PC-9 (cell line): Measurements from ENCODE around the gene ZBTB7A. TPM values are rescaled to one million over a fixed set of nuclear protein-coding genes. Genes with fewer than 3 reads are reported as not detected.

Experiments
- BruUV-seq: library from RNA; stranded (reverse); fragments of 400-500 nt; replicated peaks from 2 replicates; lab custom pipeline; 2021; lab: Mats Ljungman, UMichigan
- CTCF ChIA-PET: fragments of 300-600 bp; sonication (Branson Sonifier 250); formaldehyde crosslinking; loops from one replicate; lab custom pipeline; 2022; ENCODE audit warnings: antibody characterized with exemption; lab: Charles Lee
- POLR2A ChIA-PET: fragments of 300-600 bp; sonication (Branson Sonifier 250); formaldehyde crosslinking; loops from one replicate; lab custom pipeline; 2022; ENCODE audit warnings: antibody characterized with exemption; ENCODE audit not compliant: unreplicated experiment; lab: Charles Lee
- DNase-seq, 2 experiments: peaks; one replicate each; pipeline versions ENCODE4 v3.0.0 to v3.0.0-alpha.2; 2015 to 2022; ENCODE audit warnings: mixed read lengths in 1 of 2
- H2AFZ ChIP-seq: fragments of 200-600 bp; sonication (generic); 2 replicates; pipeline ENCODE4 v1.8.1; 2017; ENCODE audit warnings: antibody characterized with exemption
- H3F3A ChIP-seq: fragments of 200-600 bp; sonication (generic); 2 replicates; pipeline ENCODE4 v1.8.1; 2017; ENCODE audit warnings: antibody characterized with exemption, mild to moderate bottlenecking, low read depth; ENCODE audit not compliant: insufficient read depth
- H3K27ac ChIP-seq: fragments of 200-600 bp; sonication (generic); 2 replicates; pipeline ENCODE4 v1.6.1; 2016; ENCODE audit warnings: mixed run types
- H3K27me3 ChIP-seq: fragments of 200-600 bp; sonication (generic); 2 replicates; pipeline ENCODE4 v1.6.1; 2016; ENCODE audit warnings: low read depth, mixed run types; ENCODE audit not compliant: insufficient read depth
- H3K36me3 ChIP-seq: fragments of 200-600 bp; sonication (generic); 2 replicates; pipeline ENCODE4 v1.6.1; 2016; ENCODE audit warnings: low read depth, mixed run types
- H3K4me1 ChIP-seq: fragments of 200-600 bp; sonication (generic); replicated peaks from 2 replicates; pipeline ENCODE4 v1.6.1; 2016; ENCODE audit warnings: mixed run types; ENCODE audit not compliant: insufficient read depth
- H3K4me2 ChIP-seq: fragments of 200-600 bp; sonication (generic); 2 replicates; pipeline ENCODE4 v1.6.1; 2017; ENCODE audit warnings: mixed run types
- H3K4me3 ChIP-seq: fragments of 200-600 bp; sonication (generic); 2 replicates; pipeline ENCODE4 v1.6.1; 2016; ENCODE audit warnings: mixed run types
- H3K79me2 ChIP-seq: fragments of 200-600 bp; sonication (generic); 2 replicates; pipeline ENCODE4 v1.6.1; 2017; ENCODE audit warnings: low read depth, mixed run types
- H3K9me2 ChIP-seq: fragments of 200-600 bp; sonication (generic); 2 replicates; pipeline ENCODE4 v1.8.1; 2017; ENCODE audit warnings: mild to moderate bottlenecking; ENCODE audit not compliant: insufficient read depth
- H3K9me3 ChIP-seq: fragments of 200-600 bp; sonication (generic); 2 replicates; pipeline ENCODE4 v1.8.1; 2016; ENCODE audit warnings: low read depth; ENCODE audit not compliant: insufficient read depth
- H4K20me1 ChIP-seq: fragments of 200-600 bp; sonication (generic); 2 replicates; pipeline ENCODE4 v1.8.1; 2017; ENCODE audit not compliant: insufficient read depth
- CTCF ChIP-seq: fragments of 200-600 bp; sonication (generic); conservative IDR thresholded peaks from 2 replicates; pipeline ENCODE4 v1.6.1; 2017; ENCODE audit warnings: mixed run types, antibody characterized with exemption, mild to moderate bottlenecking, moderate library complexity
- EZH2 ChIP-seq: fragments of 200-600 bp; sonication (generic); IDR thresholded peaks from 2 replicates; pipeline ENCODE4 v1.8.0; 2017; ENCODE audit warnings: antibody characterized with exemption, low read depth
- intact Hi-C: fragments of 100-400 bp; cut with micrococcal nuclease; formaldehyde crosslinking; loops from one replicate; pipeline ENCODE4 v1.10.0; 2022; ENCODE audit not compliant: unreplicated experiment
- total RNA-seq: library from RNA; stranded (reverse); gene quantifications from 2 replicates; pipeline ENCODE4 v1.2.3, GENCODE V29; 2021

ZBTB7A gene
- total RNA-seq, 1 experiment from 2014 or later, result 41.2 TPM

DNA sequence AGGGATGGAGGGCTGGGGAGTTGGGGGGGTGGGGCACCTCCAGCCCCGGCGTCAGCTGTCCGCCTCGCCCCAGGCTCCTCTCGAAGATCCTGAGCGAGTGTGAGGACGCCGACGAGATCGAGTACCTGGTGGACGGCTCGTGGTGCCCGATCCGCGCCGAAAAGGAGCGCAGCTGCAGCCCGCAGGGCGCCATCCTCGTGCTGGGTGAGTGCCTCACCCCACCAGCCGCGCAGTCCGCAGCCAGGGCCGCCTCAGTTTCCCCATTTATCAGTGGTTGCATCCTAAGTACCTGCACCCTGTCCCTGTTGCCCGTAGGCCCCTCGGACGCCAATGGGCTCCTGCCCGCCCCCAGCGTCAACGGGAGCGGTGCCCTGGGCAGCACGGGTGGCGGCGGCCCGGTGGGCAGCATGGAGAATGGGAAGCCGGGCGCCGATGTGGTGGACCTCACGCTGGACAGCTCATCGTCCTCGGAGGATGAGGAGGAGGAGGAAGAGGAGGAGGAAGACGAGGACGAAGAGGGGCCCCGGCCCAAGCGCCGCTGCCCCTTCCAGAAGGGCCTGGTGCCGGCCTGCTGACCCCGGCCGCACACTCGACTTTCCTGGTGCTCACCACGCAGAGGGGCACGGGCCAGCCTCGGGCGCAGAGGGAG is 29.3 kb downstream of the ZBTB7A start:
- BruUV-seq, result no TSS peak
- H3K9me3 ChIP-seq, result no peaks in the 10 kb centered on the region
- H3K36me3 ChIP-seq, result no peaks in the 10 kb centered on the region
- peaks cover 3% of the 10 kb centered on the region; the same call in 1 of the 2 replicates for H3K4me1 ChIP-seq
- H3K27me3 ChIP-seq, result no peaks in the 10 kb centered on the region
- H3K79me2 ChIP-seq, result 0 out of 2 replicates have a peak, but pooled peaks cover 4% of the 10 kb centered on the region
- intact Hi-C loops, result no loop called here
- no peak for DNase-seq
- H3F3A ChIP-seq, result peaks cover 40% of the 10 kb centered on the region; the same call in 1 of the 2 replicates
- TF ChIP-seq CTCF (no peak), EZH2 (no peak)
- H4K20me1 ChIP-seq, result peaks cover 20% of the 10 kb centered on the region
- no peak overlapping the region for H2AFZ ChIP-seq
- no peak overlapping the region for H3K27ac ChIP-seq
- H3K4me2 ChIP-seq, result no peak overlapping the region
- no peak overlapping the region for H3K4me3 ChIP-seq
- no peaks in the 10 kb centered on the region for H3K9me2 ChIP-seq
- ChIA-PET CTCF (no interaction called here), POLR2A (interaction anchor here (0.7 kb wide), 1 partner anchor 21 kb away, joined by 6 read pairs; no protein-coding TSS in a partner anchor)

DNA sequence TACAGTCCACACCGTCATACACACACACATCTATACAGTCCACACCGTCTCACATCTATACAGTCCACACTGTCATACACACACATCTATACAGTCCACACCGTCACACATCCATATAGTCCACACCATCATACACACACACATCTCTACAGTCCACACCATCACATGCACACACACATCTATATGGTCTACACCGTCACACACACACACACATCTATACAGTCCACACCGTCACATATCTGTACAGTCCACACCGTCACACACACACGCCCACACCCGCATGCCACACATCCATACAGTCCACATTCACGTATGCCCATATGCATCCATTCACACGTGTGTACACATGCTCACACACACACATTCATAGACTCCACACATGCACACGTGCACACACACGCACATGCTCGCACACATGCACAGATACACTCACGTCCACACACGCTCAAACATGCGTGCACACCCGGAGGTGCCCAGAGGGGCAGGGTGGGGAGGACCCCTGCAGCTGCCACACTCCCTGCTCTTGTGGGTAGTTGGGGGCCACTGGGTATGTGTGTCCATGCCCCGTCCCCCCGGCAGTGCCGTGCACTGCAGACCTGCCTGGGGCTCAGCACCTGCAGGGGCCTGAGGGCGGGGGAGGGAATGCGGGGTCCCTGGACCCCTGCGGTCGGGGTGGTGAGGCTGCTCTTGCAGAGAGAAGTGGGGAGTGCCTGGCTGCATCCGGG is 30.0 kb downstream of the ZBTB7A start:
- no TSS peak for BruUV-seq

More for the DNA sequence above, 30.0 kb downstream of the ZBTB7A start:
- ChIA-PET CTCF (no interaction called here), POLR2A (interaction anchor here (0.7 kb wide), 1 partner anchor 22 kb away, joined by 6 read pairs; no protein-coding TSS in a partner anchor)
- Histone ChIP-seq H3K36me3 (no peaks in the 10 kb centered on the region), H3K9me2 (no peaks in the 10 kb centered on the region), H3F3A (peaks cover 33% of the 10 kb centered on the region; the same call in 1 of the 2 replicates), H3K4me3 (no peak overlapping the region), H3K9me3 (no peaks in the 10 kb centered on the region), H2AFZ (no peak overlapping the region), H3K27ac (no peak overlapping the region), H3K79me2 (no peaks in the 10 kb centered on the region), H3K27me3 (no peaks in the 10 kb centered on the region), H3K4me2 (no peak overlapping the region), H3K4me1 (no peaks in the 10 kb centered on the region), H4K20me1 (peaks cover 14% of the 10 kb centered on the region; the same call in 1 of the 2 replicates)
- TF ChIP-seq EZH2, result no peak
- no peak for TF ChIP-seq CTCF
- no peak for DNase-seq
- intact Hi-C loops, result no loop called here
